ENCODE data around the gene SRSF7.

- TF ChIP-seq CTCF (IDR thresholded peaks at IDR 0.05) (no peak), POLR2AphosphoS5 (IDR thresholded peaks at IDR 0.05) (no peak), POLR2A (IDR thresholded peaks at IDR 0.05) (no peak)
Observed at GRCh38 chr2:38748391-38748790, 2.8 kb downstream of the SRSF7 start.

All from gastroesophageal sphincter (tissue), 3 donors.